ENCODE results near the gene LCLAT1.

The LCLAT1 gene

GRCh38 chr2:30649828-30650227 is 202.8 kb downstream of the LCLAT1 start:
- DNase-seq: no peak

GRCh38 chr2:30652271-30652915 is 205.3 kb downstream of the LCLAT1 start:
- DNase-seq: no peak

- no peak for DNase-seq
These were observed 206.8 kb downstream of the LCLAT1 start for GRCh38 chr2:30653847-30654246.

- DNase-seq: no peak
These were observed 207.4 kb downstream of the LCLAT1 start for GRCh38 chr2:30654404-30654803.

- DNase-seq: no peak
These were observed 208.2 kb downstream of the LCLAT1 start for GRCh38 chr2:30655211-30655610.

GRCh38 chr2:30655660-30656059 is 208.6 kb downstream of the LCLAT1 start:
- no peak for DNase-seq

- DNase-seq: no peak
These were observed 209.0 kb downstream of the LCLAT1 start for GRCh38 chr2:30656079-30656478.

- no peak for DNase-seq
These were observed 214.4 kb downstream of the LCLAT1 start for GRCh38 chr2:30661173-30662107.

GRCh38 chr2:30662268-30663131 is 215.5 kb downstream of the LCLAT1 start:
- no peak for DNase-seq

- no peak for DNase-seq
These were observed 216.3 kb downstream of the LCLAT1 start for GRCh38 chr2:30663321-30663720.

- no peak for DNase-seq
These were observed 216.8 kb downstream of the LCLAT1 start for GRCh38 chr2:30663806-30664205.

GRCh38 chr2:30664761-30665358 is 217.8 kb downstream of the LCLAT1 start:
- DNase-seq: peak in 1 of 2 donors; percentile 17

- DNase-seq: no peak
These were observed 218.8 kb downstream of the LCLAT1 start for GRCh38 chr2:30665761-30666265.

GRCh38 chr2:30666266-30666874 is 219.3 kb downstream of the LCLAT1 start:
- DNase-seq: no peak

GRCh38 chr2:30670453-30670852 is 223.4 kb downstream of the LCLAT1 start:
- DNase-seq: no peak

- DNase-seq: no peak
These were observed 226.1 kb downstream of the LCLAT1 start for GRCh38 chr2:30673127-30673526.

- no peak for DNase-seq
These were observed 228.7 kb downstream of the LCLAT1 start for GRCh38 chr2:30675758-30676157.

GRCh38 chr2:30677231-30677630 is 230.2 kb downstream of the LCLAT1 start:
- DNase-seq: no peak

GRCh38 chr2:30677861-30678385 is 230.9 kb downstream of the LCLAT1 start:
- DNase-seq: no peak

GRCh38 chr2:30678410-30679137 is 231.5 kb downstream of the LCLAT1 start:
- no peak for DNase-seq

Data from stimulated activated CD4-positive, alpha-beta T cell treated with anti-CD3 and anti-CD28 coated beads, Interleukin-2, amount 100 ng/mL, for 24 hours (primary cell).